Endothelial cell of umbilical vein (primary cell): ENCODE data around the gene HLA-B. TPM values are rescaled to one million over a fixed set of nuclear protein-coding genes. Genes with fewer than 3 reads are reported as not detected.

Experiments used
- BruUV-seq: library from RNA; stranded (reverse); fragments of 400-500 nt; replicated peaks from 2 replicates; lab custom pipeline; 2021; lab: Mats Ljungman, UMichigan
- CTCF ChIA-PET: fragments of 300-600, 350-600 bp; sonication (Branson Sonifier 250); formaldehyde crosslinking; loops from one replicate; lab custom pipeline; 2021; ENCODE audit warnings: antibody characterized with exemption, inconsistent platforms; lab: Charles Lee
- POLR2A ChIA-PET: fragments of 300-600, 350-600 bp; sonication (Branson Sonifier 250); formaldehyde crosslinking; loops from one replicate; lab custom pipeline; 2021; ENCODE audit warnings: antibody characterized with exemption, inconsistent platforms; lab: Charles Lee
- DNase-seq: peaks from one replicate; pipeline ENCODE4 v3.0.0-alpha.2; 2011; ENCODE audit warnings: low read depth, low spot score
- FAIRE-seq: peaks from 2 replicates; lab custom pipeline; 2011; peaks lifted over from hg19 to GRCh38; lab: Jason Lieb, UNC
- H2AFZ ChIP-seq: 2 replicates; pipeline ENCODE4 v1.6.0; 2012; ENCODE audit warnings: low read depth, low read length, control low read depth, inconsistent platforms
- H3K27ac ChIP-seq: 2 replicates; pipeline ENCODE4 v1.5.1; 2011; ENCODE audit warnings: low read depth, mild to moderate bottlenecking, control low read depth, low read length, moderate library complexity; ENCODE audit not compliant: insufficient read depth
- H3K27me3 ChIP-seq, 2 experiments: 2 replicates each; pipeline versions ENCODE4 v1.6.0 to v1.6.1; 2011; ENCODE audit warnings: low read length in 2 of 2, mixed read lengths in 1 of 2; ENCODE audit not compliant: control insufficient read depth in 2 of 2, insufficient read depth in 2 of 2
- H3K36me3 ChIP-seq, 2 experiments: 2 replicates in 1 of 2; 3 replicates in 1 of 2; pipeline ENCODE4 v1.5.1; 2011; ENCODE audit warnings: low read length in 2 of 2, mild to moderate bottlenecking in 1 of 2, moderate library complexity in 1 of 2; ENCODE audit not compliant: control insufficient read depth in 2 of 2, insufficient read depth in 2 of 2; ENCODE audit errors: extremely low read depth in 1 of 2
- H3K4me1 ChIP-seq: 3 replicates; pipeline ENCODE4 v1.5.1; 2011; ENCODE audit warnings: mild to moderate bottlenecking, low read length; ENCODE audit not compliant: control insufficient read depth, insufficient read depth; ENCODE audit errors: extremely low read depth
- H3K4me2 ChIP-seq: 2 replicates; pipeline ENCODE4 v1.6.1; 2011; ENCODE audit warnings: low read length, control low read depth, mixed read lengths; ENCODE audit not compliant: insufficient read depth
- H3K4me3 ChIP-seq, 3 experiments: fragments of 200-600 bp in 1 of 3; sonication (generic), shearing (Covaris generic) in 1 of 3; replicated peaks in 1 of 3; 2 replicates each; pipeline ENCODE4 v1.5.1; 2011 to 2016; ENCODE audit warnings: control low read depth in 3 of 3, low read length in 3 of 3, mild to moderate bottlenecking in 2 of 3, inconsistent platforms in 1 of 3, low read depth in 1 of 3, moderate library complexity in 1 of 3; ENCODE audit not compliant: insufficient read depth in 1 of 3
- H3K79me2 ChIP-seq: 2 replicates; pipeline ENCODE4 v1.6.0; 2012; ENCODE audit warnings: low read length, inconsistent platforms; ENCODE audit not compliant: control insufficient read depth, insufficient read depth
- H3K9ac ChIP-seq: replicated peaks from 2 replicates; pipeline ENCODE3; 2011; ENCODE audit warnings: low read length, control low read depth; ENCODE audit not compliant: insufficient read depth; ENCODE audit errors: extremely low read depth
- H3K9me1 ChIP-seq: replicated peaks from 3 replicates; pipeline ENCODE4 v1.6.0; 2011; ENCODE audit warnings: mild to moderate bottlenecking, low read length; ENCODE audit not compliant: control insufficient read depth, insufficient read depth; ENCODE audit errors: extremely low read depth
- H3K9me3 ChIP-seq: replicated peaks from 2 replicates; pipeline ENCODE4 v1.5.1; 2012; ENCODE audit warnings: low read length, inconsistent platforms; ENCODE audit not compliant: control insufficient read depth, insufficient read depth
- H4K20me1 ChIP-seq: replicated peaks from 2 replicates; pipeline ENCODE3; 2011; ENCODE audit warnings: mild to moderate bottlenecking, low read length; ENCODE audit not compliant: control insufficient read depth, insufficient read depth; ENCODE audit errors: extremely low read depth
- EZH2 ChIP-seq: IDR thresholded peaks from 2 replicates; pipeline ENCODE4 v1.6.1; 2012; ENCODE audit warnings: borderline replicate concordance, low read depth, mild to moderate bottlenecking, moderate library complexity, low read length, inconsistent platforms; ENCODE audit not compliant: severe bottlenecking
- FOS ChIP-seq: IDR thresholded peaks from 2 replicates; pipeline ENCODE4 v1.6.1; 2011; ENCODE audit warnings: mild to moderate bottlenecking, low read length, moderate library complexity, borderline replicate concordance; ENCODE audit not compliant: insufficient read depth
- GATA2 ChIP-seq: IDR thresholded peaks from 2 replicates; pipeline ENCODE4 v1.7.0; 2011; ENCODE audit warnings: low read depth, mild to moderate bottlenecking, moderate library complexity, mixed read lengths, low read length; ENCODE audit not compliant: insufficient read length, insufficient read depth
- JUN ChIP-seq: IDR thresholded peaks from 2 replicates; pipeline ENCODE4 v1.6.1; 2011; ENCODE audit warnings: borderline replicate concordance, low read depth; ENCODE audit not compliant: insufficient read length, insufficient read depth
- MAX ChIP-seq: IDR thresholded peaks from 2 replicates; pipeline ENCODE4 v1.6.1; 2011; ENCODE audit not compliant: insufficient read depth, insufficient read length
- MYC ChIP-seq: IDR thresholded peaks from one replicate; pipeline ENCODE4 v1.6.1; 2011; ENCODE audit warnings: mild to moderate bottlenecking, low read depth, low read length
- POLR2A ChIP-seq: IDR thresholded peaks from 2 replicates; pipeline ENCODE4 v1.6.1; 2012; ENCODE audit warnings: low read depth, mild to moderate bottlenecking, control low read depth, low read length
- POLR2AphosphoS5 ChIP-seq: IDR thresholded peaks from 2 replicates; pipeline ENCODE4 v1.6.1; 2012; ENCODE audit warnings: low read depth, mild to moderate bottlenecking, control low read depth, low read length, moderate library complexity; ENCODE audit not compliant: insufficient read depth
- dilution Hi-C: fragments of 300-500 bp; cut with MboI; formaldehyde crosslinking; loops from one replicate; pipeline ENCODE4 v1.15.0; 2019; ENCODE audit warnings: low sequenced_read_pairs; ENCODE audit not compliant: extremely low pct_ligation_motif_present
- intact Hi-C: fragments of 100-400 bp; cut with micrococcal nuclease; formaldehyde crosslinking; loops from one replicate; pipeline ENCODE4 v1.10.0; 2022
- polyA plus RNA-seq, 4 experiments: library from polyadenylated mRNA; depleted of rRNA in 3 of 4; stranded (reverse) in 3 of 4; unstranded in 1 of 4; fragments of >200 nt; gene quantifications; 2 replicates each; pipeline versions ENCODE4 v1.2.1 to v1.2.3, GENCODE V29; 2011 to 2012; ENCODE audit warnings: missing spikeins in 1 of 4
- total RNA-seq: library from RNA; stranded (reverse); gene quantifications from 2 replicates; pipeline ENCODE4 v1.2.3, GENCODE V29; 2021
- TF ChIP-seq, protein P1 (sequence below), 2 donors: IDR thresholded peaks; 1 replicate in 1 of 2; 2 replicates in 1 of 2; pipeline ENCODE4 v1.5.1; 2011; ENCODE audit warnings: low read length in 2 of 2, mild to moderate bottlenecking in 2 of 2, moderate library complexity in 2 of 2, control low read depth in 1 of 2, inconsistent platforms in 1 of 2, low read depth in 1 of 2; ENCODE audit not compliant: insufficient read depth in 1 of 2; ENCODE audit errors: extremely low read depth in 1 of 2

The HLA-B gene
- total and polyA plus RNA-seq, 2 donors (not counting 3 experiments of a cell fraction or from before 2014, with no cell fraction given) = 119 to 126 TPM

DNA sequence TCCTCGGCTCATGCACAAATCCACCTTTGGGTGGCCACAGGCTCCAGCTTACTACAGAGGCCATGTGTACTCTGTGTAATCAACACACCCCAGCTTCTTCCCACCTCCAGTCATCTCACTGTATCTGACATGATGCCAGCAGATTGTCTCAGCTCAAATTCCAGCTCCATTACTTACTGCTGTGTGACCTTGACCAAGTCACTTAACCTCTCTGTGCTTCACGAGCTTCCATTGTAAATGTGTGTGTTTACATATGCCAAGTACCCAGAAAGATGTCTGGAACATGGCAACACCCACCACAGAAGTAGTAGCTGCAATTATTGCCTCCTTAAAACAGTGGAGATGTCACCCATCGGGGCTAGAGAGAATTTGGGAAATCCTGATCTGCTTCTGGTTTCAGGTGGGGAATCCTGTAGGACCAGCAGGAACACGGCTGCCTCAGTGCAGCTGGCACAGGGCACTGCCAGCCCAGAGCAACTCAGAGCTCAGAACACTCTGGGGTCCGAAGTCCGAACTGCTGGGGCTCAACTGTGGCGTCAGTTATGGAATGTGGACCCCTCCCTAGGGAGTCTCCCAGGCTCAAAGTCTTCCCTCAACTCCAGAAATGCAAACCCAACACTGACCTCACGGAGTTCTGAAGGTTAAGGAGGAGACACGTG, 21.2 kb upstream of the HLA-B start:
- intact Hi-C loops (no loop called here), dilution Hi-C loops (no loop called here)
- no peaks in the 10 kb centered on the region for H3K79me2 ChIP-seq
- H3K4me1 ChIP-seq = no peaks in the 10 kb centered on the region
- H3K4me3 ChIP-seq = no peak overlapping the region
- H3K27me3 ChIP-seq = peaks cover 14 to 24% of the 10 kb centered on the region in 2 experiments
- ChIA-PET POLR2A (interaction anchor here (1.0 kb wide), 1 partner anchor 182 kb away, joined by 3 read pairs; no protein-coding TSS in a partner anchor), CTCF (interaction anchor here (5.0 kb wide), 1 partner anchor 12 kb away, joined by 29 read pairs; no protein-coding TSS in a partner anchor)
- no peak overlapping the region for H3K4me2 ChIP-seq
- H4K20me1 ChIP-seq = no peaks in the 10 kb centered on the region
- FAIRE-seq = no peak
- no TSS peak for BruUV-seq
- H3K9ac ChIP-seq = no peak overlapping the region
- TF ChIP-seq POLR2A (no peak), MYC (no peak), GATA2 (no peak), EZH2 (no peak), FOS (no peak), JUN (no peak), POLR2AphosphoS5 (no peak), MAX (no peak)
- TF ChIP-seq, protein P1, sequence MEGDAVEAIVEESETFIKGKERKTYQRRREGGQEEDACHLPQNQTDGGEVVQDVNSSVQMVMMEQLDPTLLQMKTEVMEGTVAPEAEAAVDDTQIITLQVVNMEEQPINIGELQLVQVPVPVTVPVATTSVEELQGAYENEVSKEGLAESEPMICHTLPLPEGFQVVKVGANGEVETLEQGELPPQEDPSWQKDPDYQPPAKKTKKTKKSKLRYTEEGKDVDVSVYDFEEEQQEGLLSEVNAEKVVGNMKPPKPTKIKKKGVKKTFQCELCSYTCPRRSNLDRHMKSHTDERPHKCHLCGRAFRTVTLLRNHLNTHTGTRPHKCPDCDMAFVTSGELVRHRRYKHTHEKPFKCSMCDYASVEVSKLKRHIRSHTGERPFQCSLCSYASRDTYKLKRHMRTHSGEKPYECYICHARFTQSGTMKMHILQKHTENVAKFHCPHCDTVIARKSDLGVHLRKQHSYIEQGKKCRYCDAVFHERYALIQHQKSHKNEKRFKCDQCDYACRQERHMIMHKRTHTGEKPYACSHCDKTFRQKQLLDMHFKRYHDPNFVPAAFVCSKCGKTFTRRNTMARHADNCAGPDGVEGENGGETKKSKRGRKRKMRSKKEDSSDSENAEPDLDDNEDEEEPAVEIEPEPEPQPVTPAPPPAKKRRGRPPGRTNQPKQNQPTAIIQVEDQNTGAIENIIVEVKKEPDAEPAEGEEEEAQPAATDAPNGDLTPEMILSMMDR (IDR thresholded peaks at IDR 0.05; ENCODE audit: extremely low read depth in 1 of 2, insufficient read depth in 1 of 2, low read depth in 1 of 2, low read length in 2 of 2) = no peak
- no peaks in the 10 kb centered on the region for H3K36me3 ChIP-seq
- H3K9me3 ChIP-seq = no peaks in the 10 kb centered on the region
- H3K27ac ChIP-seq = no peak overlapping the region
- H3K9me1 ChIP-seq = no peaks in the 10 kb centered on the region
- no peak overlapping the region for H2AFZ ChIP-seq
- no peak for DNase-seq
